GM15510 (cell line): ENCODE data around the gene KRTAP10-2.

Experiments used
- POLR2A ChIP-seq: IDR thresholded peaks from 3 replicates; pipeline ENCODE4 v1.6.1; 2011; ENCODE audit warnings: borderline replicate concordance; ENCODE audit not compliant: insufficient read length; ENCODE audit errors: extremely low read depth

KRTAP10-2 gene

GRCh38 chr21:44519346-44520325 is 31.7 kb downstream of the KRTAP10-2 start:
- no peak for TF ChIP-seq POLR2A

GRCh38 chr21:44518686-44519085 is 32.6 kb downstream of the KRTAP10-2 start:
- no peak for TF ChIP-seq POLR2A

- no peak for TF ChIP-seq POLR2A
These were observed 34.0 kb downstream of the KRTAP10-2 start for GRCh38 chr21:44517175-44517899.

- TF ChIP-seq POLR2A: no peak
These were observed 34.5 kb downstream of the KRTAP10-2 start for GRCh38 chr21:44516828-44517174.

GRCh38 chr21:44516342-44516741 is 35.0 kb downstream of the KRTAP10-2 start:
- TF ChIP-seq POLR2A: no peak

- no peak for TF ChIP-seq POLR2A
These were observed 35.7 kb downstream of the KRTAP10-2 start for GRCh38 chr21:44515359-44516165.

GRCh38 chr21:44514746-44515358 is 36.5 kb downstream of the KRTAP10-2 start:
- no peak for TF ChIP-seq POLR2A

GRCh38 chr21:44514218-44514520 is 37.1 kb downstream of the KRTAP10-2 start:
- no peak for TF ChIP-seq POLR2A

- no peak for TF ChIP-seq POLR2A
These were observed 37.7 kb downstream of the KRTAP10-2 start for GRCh38 chr21:44513389-44514217.

- TF ChIP-seq POLR2A: no peak
These were observed 38.6 kb downstream of the KRTAP10-2 start for GRCh38 chr21:44512496-44513388.

- no peak for TF ChIP-seq POLR2A
These were observed 39.4 kb downstream of the KRTAP10-2 start for GRCh38 chr21:44511938-44512275.

- TF ChIP-seq POLR2A: no peak
These were observed 39.9 kb downstream of the KRTAP10-2 start for GRCh38 chr21:44511219-44511937.
